ENCODE results near the gene STPG1. TPM values are rescaled to one million over a fixed set of nuclear protein-coding genes. Genes with fewer than 3 reads are reported as not detected.

STPG1 gene
- total RNA-seq, 1 donor, result 7.2 TPM

DNA sequence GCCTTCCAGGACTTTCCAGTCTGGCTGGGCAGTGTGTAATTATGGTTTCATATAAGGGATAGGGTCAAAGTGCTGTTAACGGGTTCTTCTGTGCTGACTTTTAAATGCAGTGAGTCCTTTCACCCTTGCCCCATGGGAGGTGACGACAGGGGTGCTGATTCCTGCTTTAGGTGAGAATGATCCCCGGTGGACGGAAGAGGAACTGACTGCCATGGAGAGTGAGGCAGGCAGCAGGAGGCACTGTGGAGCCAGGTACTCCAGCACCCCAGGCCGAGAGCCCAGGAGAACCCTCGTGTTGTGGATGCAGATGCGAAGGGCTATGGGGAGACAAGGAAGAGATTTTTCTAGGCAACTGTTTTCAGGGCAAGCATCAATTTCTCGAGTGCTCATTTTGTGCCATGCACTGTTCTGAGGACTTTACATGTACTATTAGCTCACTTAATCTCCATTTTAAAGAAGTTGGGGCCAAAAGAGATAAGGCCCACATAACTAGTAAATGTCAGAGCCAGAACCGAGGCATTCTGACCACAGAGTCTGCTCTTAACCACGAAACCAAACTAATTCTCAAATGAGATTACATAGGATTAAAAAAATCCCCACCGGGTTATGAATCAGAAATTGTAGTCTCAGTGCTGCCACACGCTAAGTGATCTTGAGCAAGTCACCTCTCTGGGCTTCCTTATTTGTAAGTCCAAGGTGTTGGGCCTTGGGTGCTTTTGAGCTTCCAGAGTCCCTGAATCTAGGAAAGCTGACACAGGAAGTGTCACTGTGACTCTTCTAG is 28.2 kb downstream of the STPG1 start:
- H3K27me3 ChIP-seq (ENCODE audit: insufficient read depth, low read length), result no peaks in the 10 kb centered on the region
- no peak for DNase-seq (ENCODE audit: insufficient read length, low spot score, missing footprints)
- H3K4me3 ChIP-seq (ENCODE audit: insufficient read depth, low read length), result no peak overlapping the region
- peaks cover 17% of the 10 kb centered on the region for H3K4me1 ChIP-seq (ENCODE audit: insufficient read depth, low read length)
- no peaks in the 10 kb centered on the region for H4K20me1 ChIP-seq (ENCODE audit: insufficient read depth, low read length)
- no peaks in the 10 kb centered on the region for H3K9me3 ChIP-seq (ENCODE audit: low read depth, low read length)
- no peaks in the 10 kb centered on the region for H3K79me2 ChIP-seq (ENCODE audit: insufficient read depth, low read length)
- H3K27ac ChIP-seq (ENCODE audit: low read depth, low read length), result peak overlapping the region; percentile 41
- no peak overlapping the region for H2AFZ ChIP-seq (ENCODE audit: low read length)
- H3K4me2 ChIP-seq (ENCODE audit: insufficient read depth, low read length), result no peak overlapping the region
- TF ChIP-seq, protein P1, sequence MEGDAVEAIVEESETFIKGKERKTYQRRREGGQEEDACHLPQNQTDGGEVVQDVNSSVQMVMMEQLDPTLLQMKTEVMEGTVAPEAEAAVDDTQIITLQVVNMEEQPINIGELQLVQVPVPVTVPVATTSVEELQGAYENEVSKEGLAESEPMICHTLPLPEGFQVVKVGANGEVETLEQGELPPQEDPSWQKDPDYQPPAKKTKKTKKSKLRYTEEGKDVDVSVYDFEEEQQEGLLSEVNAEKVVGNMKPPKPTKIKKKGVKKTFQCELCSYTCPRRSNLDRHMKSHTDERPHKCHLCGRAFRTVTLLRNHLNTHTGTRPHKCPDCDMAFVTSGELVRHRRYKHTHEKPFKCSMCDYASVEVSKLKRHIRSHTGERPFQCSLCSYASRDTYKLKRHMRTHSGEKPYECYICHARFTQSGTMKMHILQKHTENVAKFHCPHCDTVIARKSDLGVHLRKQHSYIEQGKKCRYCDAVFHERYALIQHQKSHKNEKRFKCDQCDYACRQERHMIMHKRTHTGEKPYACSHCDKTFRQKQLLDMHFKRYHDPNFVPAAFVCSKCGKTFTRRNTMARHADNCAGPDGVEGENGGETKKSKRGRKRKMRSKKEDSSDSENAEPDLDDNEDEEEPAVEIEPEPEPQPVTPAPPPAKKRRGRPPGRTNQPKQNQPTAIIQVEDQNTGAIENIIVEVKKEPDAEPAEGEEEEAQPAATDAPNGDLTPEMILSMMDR (IDR thresholded peaks at IDR 0.05; ENCODE audit: extremely low read depth, low read depth, low read length), result peak; percentile 62
- H3K36me3 ChIP-seq (ENCODE audit: insufficient read depth, low read length), result peaks cover 4% of the 10 kb centered on the region

DNA sequence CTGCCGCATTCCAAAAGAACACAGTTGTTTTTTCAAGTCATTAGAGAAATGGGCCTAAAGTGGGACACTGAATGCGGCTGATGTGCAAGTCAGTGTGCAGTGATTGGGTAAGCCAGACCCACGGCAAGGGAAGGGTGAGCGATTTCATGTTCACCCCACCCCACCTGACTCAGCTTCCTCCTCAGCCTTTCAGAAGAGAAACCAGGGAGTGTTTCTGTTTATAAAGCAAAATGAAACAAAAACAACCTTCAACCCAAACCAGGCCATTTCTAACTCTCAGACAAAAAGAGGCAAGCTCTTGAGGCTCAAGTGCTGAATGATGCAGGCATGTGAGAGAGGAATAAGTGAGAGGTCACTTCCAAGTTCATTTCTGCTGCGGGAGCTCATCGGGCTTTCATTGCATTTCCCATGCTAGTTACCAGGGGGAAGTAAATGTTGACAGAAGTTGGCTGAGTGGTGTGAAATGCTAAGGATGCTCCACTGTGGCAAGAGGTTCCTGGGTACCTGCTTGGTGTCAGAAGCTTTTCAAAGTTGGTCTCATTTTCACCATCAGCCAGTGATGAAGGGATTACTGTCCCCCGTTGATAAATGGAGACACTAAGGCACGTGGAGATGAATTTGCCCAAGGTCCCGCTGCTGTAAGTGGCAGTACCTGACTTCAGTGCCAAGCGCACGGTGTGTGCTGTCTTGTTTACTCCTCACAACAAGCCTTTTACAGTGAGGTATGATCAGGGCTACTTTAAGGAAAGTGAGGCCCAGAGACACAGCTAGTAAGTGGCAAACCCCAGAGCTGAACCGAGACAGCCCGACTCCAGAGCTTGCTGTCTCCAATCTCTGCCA is 29.1 kb downstream of the STPG1 start:
- Histone ChIP-seq H4K20me1 (ENCODE audit: insufficient read depth, low read length) (no peaks in the 10 kb centered on the region), H3K4me1 (ENCODE audit: insufficient read depth, low read length) (peaks cover 25% of the 10 kb centered on the region), H2AFZ (ENCODE audit: low read length) (peak overlapping the region; percentile 17), H3K4me2 (ENCODE audit: insufficient read depth, low read length) (peak overlapping the region; percentile 7), H3K27me3 (ENCODE audit: insufficient read depth, low read length) (no peaks in the 10 kb centered on the region), H3K79me2 (ENCODE audit: insufficient read depth, low read length) (no peaks in the 10 kb centered on the region), H3K36me3 (ENCODE audit: insufficient read depth, low read length) (peaks cover 4% of the 10 kb centered on the region), H3K4me3 (ENCODE audit: insufficient read depth, low read length) (no peak overlapping the region), H3K27ac (ENCODE audit: low read depth, low read length) (peak overlapping the region; percentile 41), H3K9me3 (ENCODE audit: low read depth, low read length) (no peaks in the 10 kb centered on the region)
- DNase-seq (ENCODE audit: insufficient read length, low spot score, missing footprints), result peak; percentile 82
- TF ChIP-seq, protein P1 (IDR thresholded peaks at IDR 0.05; ENCODE audit: extremely low read depth, low read depth, low read length), result no peak

DNA sequence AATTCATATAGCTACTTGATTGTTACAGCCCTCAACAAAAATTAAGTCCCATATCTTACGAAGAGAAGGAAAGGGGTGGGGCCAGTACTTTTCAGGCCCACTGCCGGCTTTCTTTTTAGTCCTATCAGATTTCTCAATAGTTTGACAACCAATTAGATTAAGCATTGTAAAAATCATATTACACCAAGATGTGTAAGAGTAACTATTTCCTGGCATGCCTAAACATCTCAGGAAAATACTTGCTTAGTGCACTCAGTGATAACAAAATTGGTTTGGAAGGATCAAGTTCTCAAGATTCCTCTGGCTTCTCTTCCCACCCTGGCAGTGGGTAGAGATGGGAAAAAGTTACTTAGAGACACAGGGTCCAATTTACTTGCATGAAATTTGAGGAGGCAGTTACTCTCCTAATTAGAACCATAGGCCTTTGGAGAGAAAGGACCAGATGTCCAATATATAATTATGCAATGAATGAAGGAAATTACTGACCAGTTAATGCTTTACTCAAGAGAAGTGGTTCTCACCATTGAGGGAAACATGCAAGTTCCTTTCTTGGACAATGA is 30.1 kb downstream of the STPG1 start:
- Histone ChIP-seq H3K4me2 (ENCODE audit: insufficient read depth, low read length) (no peak overlapping the region), H2AFZ (ENCODE audit: low read length) (no peak overlapping the region), H3K27me3 (ENCODE audit: insufficient read depth, low read length) (no peaks in the 10 kb centered on the region), H3K36me3 (ENCODE audit: insufficient read depth, low read length) (peaks cover 4% of the 10 kb centered on the region), H4K20me1 (ENCODE audit: insufficient read depth, low read length) (no peaks in the 10 kb centered on the region), H3K4me3 (ENCODE audit: insufficient read depth, low read length) (no peak overlapping the region), H3K4me1 (ENCODE audit: insufficient read depth, low read length) (peaks cover 25% of the 10 kb centered on the region), H3K27ac (ENCODE audit: low read depth, low read length) (no peak overlapping the region), H3K9me3 (ENCODE audit: low read depth, low read length) (no peaks in the 10 kb centered on the region), H3K79me2 (ENCODE audit: insufficient read depth, low read length) (no peaks in the 10 kb centered on the region)
- TF ChIP-seq, protein P1 (IDR thresholded peaks at IDR 0.05; ENCODE audit: extremely low read depth, low read depth, low read length), result no peak
- DNase-seq (ENCODE audit: insufficient read length, low spot score, missing footprints), result no peak

Measured in osteoblast (primary cell).